Naive thymus-derived CD8-positive, alpha-beta T cell (primary cell): Measurements from ENCODE around the gene SLC35D1. TPM values are rescaled to one million over a fixed set of nuclear protein-coding genes. Genes with fewer than 3 reads are reported as not detected.

Experiments
- ATAC-seq, 2 donors: fragments of 150-1000 bp; cut with Tn5 transposase in 1 of 2; sonication (Bioruptor Pico), chemical (Tn5 transposase) in 1 of 2; 1 replicate in 1 of 2; 2 replicates in 1 of 2; pipeline ENCODE4 v1.10.0; 2021; ENCODE audit warnings: mild to moderate bottlenecking in 2 of 2, moderate library complexity in 2 of 2
- POLR2A ChIA-PET: fragments of 350-600 bp; sonication (Branson Sonifier 250); formaldehyde crosslinking; loops from one replicate; lab custom pipeline; 2021; ENCODE audit warnings: antibody characterized with exemption; lab: Charles Lee
- DNase-seq, 10 donors: peaks; one replicate each; pipeline versions ENCODE4 v3.0.0 to v3.0.0-alpha.2; 2020 to 2022
- H3K27ac Mint-ChIP-seq, 10 donors: one replicate each; pipeline ENCODE4 v1.8.0; 2020 to 2022; ENCODE audit warnings: mild to moderate bottlenecking in 10 of 10, mixed read lengths in 10 of 10, moderate library complexity in 4 of 10, inconsistent platforms in 1 of 10
- H3K27me3 Mint-ChIP-seq, 5 donors: one replicate each; pipeline ENCODE4 v1.8.0; 2021 to 2022; ENCODE audit warnings: mixed read lengths in 5 of 5
- H3K36me3 Mint-ChIP-seq, 3 donors: one replicate each; pipeline ENCODE4 v1.8.0; 2020 to 2022; ENCODE audit warnings: mixed read lengths in 3 of 3, mild to moderate bottlenecking in 2 of 3, inconsistent platforms in 1 of 3
- H3K4me1 Mint-ChIP-seq, 4 donors: one replicate each; pipeline ENCODE4 v1.8.0; 2021 to 2022; ENCODE audit warnings: mixed read lengths in 4 of 4
- H3K4me3 Mint-ChIP-seq, 10 donors: one replicate each; pipeline ENCODE4 v1.8.0; 2020 to 2022; ENCODE audit warnings: mild to moderate bottlenecking in 10 of 10, mixed read lengths in 10 of 10, moderate library complexity in 6 of 10, inconsistent platforms in 1 of 10
- H3K9me3 Mint-ChIP-seq, 9 donors: one replicate each; pipeline ENCODE4 v1.8.0; 2020 to 2022; ENCODE audit warnings: mixed read lengths in 9 of 9, mild to moderate bottlenecking in 3 of 9, inconsistent platforms in 1 of 9, moderate library complexity in 1 of 9
- polyA plus RNA-seq, 3 donors: library from polyadenylated mRNA; unstranded; fragments of 300-500 nt; fragmentation: Illumina TruSeq; gene quantifications; one replicate each; pipeline ENCODE4 v1.2.3, GENCODE V29; 2021
- total RNA-seq, 8 experiments: library from RNA in 2 of 8; stranded (reverse) in 2 of 8; gene quantifications; one replicate each; pipeline ENCODE4 v1.2.3 and lab custom pipeline; 2021 to 2026

SLC35D1 gene
- total and polyA plus RNA-seq, 5 experiments from 2014 or later = 4.6 to 22.8 (median 6.2) TPM

DNA sequence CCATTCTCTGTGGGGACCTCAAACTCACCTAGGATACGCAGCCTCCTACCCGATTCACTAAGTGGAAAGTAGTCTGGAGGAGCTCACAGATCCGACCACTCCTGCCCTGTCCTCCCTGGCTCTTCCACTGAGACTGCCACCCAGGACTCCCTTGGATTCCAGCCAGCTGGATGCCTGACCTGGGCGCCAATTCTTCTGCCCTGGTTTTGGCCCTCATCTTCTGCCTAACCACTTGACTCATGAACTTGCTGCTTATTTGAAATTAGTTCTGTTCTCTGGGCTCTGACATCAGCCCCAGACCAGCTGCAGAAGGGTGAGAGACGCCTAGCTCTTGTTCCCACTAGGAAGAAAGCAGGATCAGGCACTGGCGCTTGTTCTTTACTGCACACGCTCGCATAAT, 48.9 kb downstream of the SLC35D1 start:
- POLR2A ChIA-PET = no interaction called here
- Mint-ChIP-seq H3K27me3 (no peaks in the 10 kb centered on the region), H3K4me3 (no peak overlapping the region), H3K27ac (peak overlapping the region in 6 of 10 donors; percentile 4 to 75 (median 36)), H3K9me3 (peaks cover 0 to 2% (median 0%) of the 10 kb centered on the region in 9 donors), H3K4me1 (peaks cover 4 to 13% (median 8%) of the 10 kb centered on the region in 4 donors), H3K36me3 (peaks cover 8 to 80% (median 9%) of the 10 kb centered on the region in 3 donors)
- ATAC-seq = no peak
- DNase-seq = no peak

DNA sequence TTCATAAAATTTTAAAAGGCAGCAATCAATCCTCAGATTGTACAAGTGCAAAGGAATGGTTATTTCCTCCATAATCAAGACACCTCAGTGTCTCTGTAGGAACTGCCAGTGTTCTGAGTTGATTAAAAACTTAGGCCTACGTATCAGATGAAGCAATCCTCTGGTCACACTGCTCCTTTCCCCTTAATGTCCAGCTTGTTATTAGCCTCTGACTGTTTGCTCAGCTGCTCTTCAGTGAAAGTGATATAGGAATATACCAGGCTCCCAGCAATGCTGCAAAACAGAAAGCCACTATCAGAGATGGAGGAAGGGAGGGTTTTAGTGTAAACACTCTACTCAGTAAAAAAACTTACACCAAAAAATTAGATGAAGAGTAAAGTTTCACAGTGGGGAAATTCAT, 49.8 kb downstream of the SLC35D1 start:
- no peak for ATAC-seq
- Mint-ChIP-seq H3K9me3 (no peaks in the 10 kb centered on the region), H3K4me3 (no peak overlapping the region), H3K27me3 (no peaks in the 10 kb centered on the region), H3K36me3 (peaks cover 0 to 76% (median 3%) of the 10 kb centered on the region in 3 donors), H3K4me1 (peaks cover 8 to 20% (median 9%) of the 10 kb centered on the region in 4 donors), H3K27ac (peak overlapping the region in 6 of 10 donors; percentile 6 to 79 (median 43))
- DNase-seq = no peak
- POLR2A ChIA-PET = no interaction called here

DNA sequence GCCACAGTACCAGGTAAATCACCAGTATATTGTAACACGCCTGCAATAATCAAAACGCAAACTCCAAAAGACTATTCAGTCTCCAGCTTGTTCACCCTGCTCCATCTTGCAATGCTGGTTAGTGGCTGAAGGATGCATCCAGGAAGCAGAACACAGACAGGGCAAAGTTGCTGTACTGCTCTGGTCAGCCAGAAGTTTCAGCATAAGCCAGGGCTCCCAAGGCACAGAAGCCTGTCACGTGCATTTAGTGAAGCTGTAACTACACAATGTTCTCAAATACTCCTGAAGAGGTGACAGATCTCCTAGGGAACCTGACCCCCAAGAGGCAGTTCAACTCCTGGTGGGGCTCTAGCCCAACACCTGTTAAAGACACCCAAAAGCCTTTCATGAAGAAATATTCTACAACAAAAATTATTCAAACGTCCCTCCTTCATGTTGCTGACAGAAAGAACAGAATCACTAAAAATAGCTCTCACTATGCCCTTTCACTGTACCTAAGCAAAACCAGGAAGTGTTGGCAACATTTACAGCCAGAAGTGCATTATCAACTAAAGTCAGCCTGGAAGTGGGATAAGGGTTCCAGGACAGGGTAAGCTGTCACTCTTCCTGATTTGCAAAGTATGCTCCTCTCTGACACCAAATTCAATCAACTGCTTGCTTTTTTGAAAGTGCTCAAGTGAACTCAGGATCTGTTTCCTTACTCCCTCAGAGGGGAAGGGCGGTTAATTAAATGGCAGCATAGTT, 52.1 kb downstream of the SLC35D1 start:
- peaks cover 9 to 26% (median 16%) of the 10 kb centered on the region in 4 donors for H3K4me1 Mint-ChIP-seq
- no peaks in the 10 kb centered on the region for H3K9me3 Mint-ChIP-seq
- no peaks in the 10 kb centered on the region for H3K27me3 Mint-ChIP-seq
- DNase-seq = no peak
- H3K27ac Mint-ChIP-seq = peak overlapping the region in 9 of 10 donors; percentile 21 to 80 (median 47)
- POLR2A ChIA-PET = no interaction called here
- no peak overlapping the region for H3K4me3 Mint-ChIP-seq
- peaks cover 0 to 69% (median 7%) of the 10 kb centered on the region in 3 donors for H3K36me3 Mint-ChIP-seq
- no peak for ATAC-seq

DNA sequence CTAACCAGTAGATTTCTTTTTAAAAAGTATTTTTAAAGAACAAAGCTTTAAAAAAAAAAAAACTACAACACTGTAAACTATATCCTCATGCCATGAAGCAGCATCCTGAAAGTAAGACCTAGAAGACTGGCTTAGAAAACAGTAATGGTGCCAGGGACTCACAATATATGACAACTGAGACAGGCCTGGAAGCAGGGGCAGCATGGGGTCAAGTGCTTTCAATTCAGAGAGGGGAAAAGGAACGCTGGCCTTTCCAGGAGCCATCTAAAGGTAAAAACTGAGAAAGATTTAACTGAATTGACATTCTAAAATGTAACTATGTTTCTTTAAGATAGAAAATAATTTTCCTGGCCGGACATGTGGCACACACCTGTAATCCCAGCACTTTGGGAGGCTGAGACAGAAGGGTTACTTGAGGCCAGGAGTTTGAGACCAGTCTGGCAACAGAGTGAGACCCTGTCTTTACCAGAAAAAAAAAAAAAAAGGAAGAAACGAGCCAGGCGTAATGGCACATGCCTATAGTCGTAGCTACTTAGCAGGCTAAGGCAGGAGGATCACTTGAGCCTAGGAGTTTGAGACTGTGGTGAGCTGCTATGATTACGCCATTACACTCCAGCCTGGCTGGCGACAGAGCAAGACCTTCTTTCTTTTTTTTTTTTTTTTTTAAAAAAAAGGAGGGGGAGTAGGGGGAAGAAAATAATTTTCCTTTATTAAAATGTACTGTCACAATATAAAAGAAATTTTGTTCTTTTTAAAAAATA, 54.1 kb downstream of the SLC35D1 start:
- no peaks in the 10 kb centered on the region for H3K9me3 Mint-ChIP-seq
- H3K4me3 Mint-ChIP-seq = no peak overlapping the region
- DNase-seq (no peak), ATAC-seq (no peak)
- peaks cover 0 to 52% (median 7%) of the 10 kb centered on the region in 3 donors for H3K36me3 Mint-ChIP-seq
- POLR2A ChIA-PET = interaction anchor here (0.7 kb wide), 1 partner anchor 120 kb away, joined by 5 read pairs; no protein-coding TSS in a partner anchor
- H3K27me3 Mint-ChIP-seq = no peaks in the 10 kb centered on the region
- peak overlapping the region in 7 of 10 donors; percentile 27 to 74 (median 63) for H3K27ac Mint-ChIP-seq
- H3K4me1 Mint-ChIP-seq = peaks cover 13 to 28% (median 25%) of the 10 kb centered on the region in 4 donors

DNA sequence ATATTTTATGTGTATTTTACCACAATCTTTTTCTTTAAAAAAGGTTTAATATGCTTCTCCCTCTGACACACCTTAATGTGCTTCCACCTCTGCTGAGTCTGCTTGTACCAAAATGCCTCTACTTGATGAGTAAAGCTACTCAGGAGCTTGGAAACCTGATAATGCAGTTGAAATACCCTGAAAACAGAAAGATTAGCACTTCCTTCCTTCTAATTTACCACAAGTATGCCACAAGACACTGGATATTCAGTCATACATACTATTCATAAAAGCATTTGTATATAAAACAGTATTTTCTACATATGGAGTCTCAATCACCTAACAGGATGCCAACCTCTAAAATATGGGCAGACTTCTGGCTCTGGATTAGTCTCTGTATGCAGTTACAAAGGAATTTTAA, 55.0 kb downstream of the SLC35D1 start:
- peaks cover 11 to 28% (median 24%) of the 10 kb centered on the region in 4 donors for H3K4me1 Mint-ChIP-seq
- no peak for ATAC-seq
- H3K4me3 Mint-ChIP-seq = no peak overlapping the region
- DNase-seq = no peak
- H3K27ac Mint-ChIP-seq = peak overlapping the region in 4 of 10 donors; percentile 15 to 63 (median 25)
- POLR2A ChIA-PET = no interaction called here
- no peaks in the 10 kb centered on the region for H3K27me3 Mint-ChIP-seq
- H3K36me3 Mint-ChIP-seq = peaks cover 0 to 44% (median 7%) of the 10 kb centered on the region in 3 donors
- H3K9me3 Mint-ChIP-seq = no peaks in the 10 kb centered on the region

DNA sequence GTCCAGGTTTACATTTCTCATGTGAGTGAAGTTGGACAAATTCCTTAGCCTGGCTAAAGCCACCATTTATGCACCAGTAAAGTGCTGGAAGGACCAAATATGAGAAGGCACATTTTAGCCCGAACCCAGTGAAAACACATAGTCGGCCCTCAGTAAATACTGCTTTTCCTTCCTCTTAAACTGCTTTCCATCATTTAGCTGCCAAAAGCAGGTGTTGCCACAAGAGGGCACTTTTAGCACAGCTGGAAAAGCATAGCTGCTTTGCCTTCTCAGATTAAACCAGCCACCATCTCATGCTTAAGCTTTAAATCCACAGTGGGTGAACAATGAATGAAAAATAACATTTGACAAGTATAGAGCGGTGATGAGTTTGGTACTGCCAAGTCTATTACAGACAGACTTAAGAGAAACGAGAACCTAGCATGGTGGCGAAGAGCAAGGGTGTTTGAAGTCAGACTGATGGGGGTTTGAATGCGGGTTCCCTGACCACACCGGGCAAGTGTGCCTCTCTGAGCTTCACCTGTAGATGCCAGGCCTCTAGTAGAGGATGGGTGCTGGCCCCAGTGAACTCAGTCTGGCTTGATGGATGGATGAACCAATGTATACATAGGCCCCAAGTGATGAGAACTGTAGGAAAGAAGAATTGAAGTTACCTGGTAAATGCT, 57.8 kb downstream of the SLC35D1 start:
- DNase-seq = peak in 9 of 10 donors; percentile 19 to 78 (median 58)
- ATAC-seq = peak; percentile 82 to 91
- POLR2A ChIA-PET = interaction anchor here (0.6 to 2.5 kb wide), 7 partner anchors 17 to 217 kb away, joined by 3 to 17 read pairs (median 4); partner anchors contain the start of gene SLC35D1
- Mint-ChIP-seq H3K27me3 (no peaks in the 10 kb centered on the region), H3K4me3 (no peak overlapping the region), H3K36me3 (peaks cover 0 to 26% (median 4%) of the 10 kb centered on the region in 3 donors), H3K4me1 (peaks cover 11 to 22% (median 19%) of the 10 kb centered on the region in 4 donors), H3K27ac (peak overlapping the region in 7 of 10 donors; percentile 1 to 61 (median 24)), H3K9me3 (no peaks in the 10 kb centered on the region)

DNA sequence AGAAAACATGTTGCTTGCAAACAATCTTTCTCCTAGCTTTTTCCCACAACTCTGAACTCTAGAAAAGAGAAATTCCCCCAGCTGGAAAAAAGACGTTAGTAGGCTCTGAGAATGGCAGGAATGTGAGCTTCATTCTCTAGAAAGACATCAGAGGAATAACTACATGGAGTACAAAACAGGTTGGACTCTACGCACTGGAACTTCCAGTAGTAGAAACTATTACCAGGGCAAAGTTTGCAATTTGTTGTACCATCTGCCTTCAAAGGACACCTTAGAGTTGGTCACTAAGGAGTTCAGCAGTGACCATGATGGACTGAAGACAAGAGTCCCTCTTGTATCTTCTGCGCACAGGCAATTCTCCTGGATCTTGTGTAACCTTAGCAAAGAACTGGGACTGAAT, 60.9 kb downstream of the SLC35D1 start:
- Mint-ChIP-seq H3K4me3 (no peak overlapping the region), H3K36me3 (peaks cover 0 to 28% (median 14%) of the 10 kb centered on the region in 3 donors), H3K27me3 (no peaks in the 10 kb centered on the region), H3K9me3 (no peaks in the 10 kb centered on the region), H3K4me1 (peaks cover 7 to 12% (median 9%) of the 10 kb centered on the region in 4 donors), H3K27ac (no peak overlapping the region)
- ATAC-seq (no peak), DNase-seq (no peak)
- POLR2A ChIA-PET = interaction anchor here (1.5 kb wide), 1 partner anchor 156 kb away, joined by 4 read pairs; no protein-coding TSS in a partner anchor

DNA sequence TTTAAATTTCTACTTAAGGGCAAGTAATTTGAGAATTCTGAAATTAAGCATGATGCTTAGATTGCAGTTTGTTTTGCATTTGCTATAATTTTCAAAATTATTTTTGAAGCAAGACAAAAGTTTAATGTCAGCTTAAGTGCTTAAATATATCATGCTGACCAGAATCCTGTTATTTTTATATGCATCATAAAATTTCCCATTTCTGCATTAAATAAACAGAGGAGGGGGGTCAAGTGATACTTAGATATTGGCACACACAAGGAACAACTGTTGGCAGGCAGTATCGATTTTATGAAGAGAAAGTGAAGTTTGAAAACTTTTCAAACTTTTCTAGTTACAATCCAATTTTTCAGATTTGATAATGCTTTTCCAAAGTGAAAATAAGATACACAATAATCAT, 68.1 kb downstream of the SLC35D1 start:
- Mint-ChIP-seq H3K9me3 (no peaks in the 10 kb centered on the region), H3K27ac (peak overlapping the region in 1 of 10 donors; percentile 59), H3K4me3 (no peak overlapping the region), H3K4me1 (peaks cover 5 to 23% (median 17%) of the 10 kb centered on the region in 4 donors), H3K36me3 (peaks cover 0 to 72% (median 32%) of the 10 kb centered on the region in 3 donors), H3K27me3 (no peaks in the 10 kb centered on the region)
- no peak for DNase-seq
- POLR2A ChIA-PET = no interaction called here
- no peak for ATAC-seq

DNA sequence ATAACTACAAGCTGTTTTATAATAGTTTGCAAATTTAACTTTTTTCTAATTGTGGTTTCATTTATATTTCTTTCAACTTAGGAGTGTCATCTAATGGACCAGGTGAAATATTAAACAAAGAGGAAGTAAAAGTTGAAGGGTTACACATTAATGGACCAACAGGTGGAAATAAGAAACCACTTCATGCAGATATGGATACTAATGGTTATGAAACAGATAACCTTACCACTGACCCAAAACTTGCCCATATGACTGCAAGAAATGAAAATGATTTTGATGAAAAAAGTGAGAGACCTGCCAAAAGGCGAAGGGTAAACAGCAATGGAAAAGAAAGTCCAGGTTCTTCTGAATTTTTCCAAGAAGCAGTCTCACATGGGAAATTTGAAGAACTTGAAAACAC, 69.5 kb downstream of the SLC35D1 start:
- DNase-seq (no peak), ATAC-seq (no peak)
- Mint-ChIP-seq H3K27me3 (no peaks in the 10 kb centered on the region), H3K27ac (peak overlapping the region in 7 of 10 donors; percentile 8 to 87 (median 49)), H3K9me3 (no peaks in the 10 kb centered on the region), H3K36me3 (peaks cover 0 to 70% (median 34%) of the 10 kb centered on the region in 3 donors), H3K4me1 (peaks cover 5 to 27% (median 25%) of the 10 kb centered on the region in 4 donors), H3K4me3 (no peak overlapping the region)
- POLR2A ChIA-PET = interaction anchor here (1.2 kb wide), 1 partner anchor 54 kb away, joined by 3 read pairs; no protein-coding TSS in a partner anchor

DNA sequence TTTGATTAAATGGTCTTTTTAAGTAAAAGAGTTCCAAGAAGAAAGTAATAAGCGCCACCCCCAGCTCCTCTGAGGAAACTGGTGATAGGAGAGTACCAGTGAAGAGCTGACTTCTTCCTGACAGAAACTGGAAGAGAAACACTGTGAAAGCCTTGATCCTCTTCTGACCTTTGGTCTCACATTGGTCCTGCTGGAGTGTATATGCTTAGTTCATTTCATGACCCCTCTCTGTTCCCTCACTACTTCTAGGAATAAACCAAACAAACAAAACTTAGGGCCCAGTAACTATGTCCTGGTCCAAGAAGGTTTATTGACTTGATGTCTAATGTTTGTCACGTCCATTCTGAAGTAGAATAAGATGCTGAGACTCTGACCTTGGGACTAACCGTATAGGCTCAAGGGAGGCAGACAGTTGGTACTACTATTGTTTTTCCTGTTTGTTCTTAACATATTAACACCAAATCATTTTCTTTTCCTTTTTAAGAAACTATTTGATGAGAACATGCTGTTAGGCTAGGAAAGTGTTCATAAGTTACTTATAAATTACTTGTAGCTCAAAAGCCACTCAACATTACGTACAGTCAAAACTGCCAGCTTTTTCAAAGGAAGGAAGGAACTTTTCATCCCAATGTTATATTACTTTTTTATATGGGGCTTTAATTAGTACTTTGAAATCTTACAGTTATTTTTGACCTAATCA, 71.2 kb downstream of the SLC35D1 start:
- H3K4me3 Mint-ChIP-seq = peak overlapping the region in 1 of 10 donors; percentile 12
- peak overlapping the region in 9 of 10 donors; percentile 24 to 91 (median 59) for H3K27ac Mint-ChIP-seq
- DNase-seq = no peak
- POLR2A ChIA-PET = interaction anchor here (0.6 kb wide), 1 partner anchor 18 kb away, joined by 3 read pairs; no protein-coding TSS in a partner anchor
- peaks cover 0 to 69% (median 27%) of the 10 kb centered on the region in 3 donors for H3K36me3 Mint-ChIP-seq
- H3K27me3 Mint-ChIP-seq = no peaks in the 10 kb centered on the region
- ATAC-seq = no peak
- H3K4me1 Mint-ChIP-seq = peaks cover 5 to 31% (median 29%) of the 10 kb centered on the region in 4 donors
- H3K9me3 Mint-ChIP-seq = no peaks in the 10 kb centered on the region

DNA sequence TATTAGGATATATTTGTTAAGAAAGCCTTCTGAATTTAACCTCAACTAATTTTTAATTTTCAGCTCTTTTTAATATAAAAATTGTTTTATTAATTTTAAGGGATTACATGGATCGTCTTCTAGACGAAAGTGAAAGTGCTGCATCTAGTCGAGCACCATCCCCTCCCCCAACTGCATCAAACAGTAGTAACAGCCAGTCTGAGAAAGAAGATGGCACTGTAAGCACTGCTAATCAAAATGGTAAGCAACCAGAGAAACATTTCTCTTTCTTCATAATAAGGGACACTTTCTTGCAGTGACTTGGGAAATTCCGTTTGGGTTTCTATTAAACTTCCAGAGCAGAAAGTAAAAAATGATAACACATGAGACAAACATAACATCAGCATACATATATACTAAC, 72.3 kb downstream of the SLC35D1 start:
- peak overlapping the region; percentile 54 to 82 (median 67) for H3K4me3 Mint-ChIP-seq
- no peaks in the 10 kb centered on the region for H3K9me3 Mint-ChIP-seq
- peaks cover 0 to 71% (median 26%) of the 10 kb centered on the region in 3 donors for H3K36me3 Mint-ChIP-seq
- POLR2A ChIA-PET = interaction anchor here (0.7 to 0.9 kb wide), 2 partner anchors 51 to 218 kb away, joined by 3 read pairs; no protein-coding TSS in a partner anchor
- peak overlapping the region; percentile 81 to 91 (median 88) for H3K27ac Mint-ChIP-seq
- H3K27me3 Mint-ChIP-seq = no peaks in the 10 kb centered on the region
- peak; percentile 85 to 91 for ATAC-seq
- DNase-seq = peak; percentile 16 to 72 (median 52)
- H3K4me1 Mint-ChIP-seq = peaks cover 5 to 31% (median 29%) of the 10 kb centered on the region in 4 donors
